ENCODE results near the gene MIGA1. TPM values are rescaled to one million over a fixed set of nuclear protein-coding genes. Genes with fewer than 3 reads are reported as not detected.
A peak's percentile ranks its signal among the peaks of the same experiment; 100 is the strongest.

Gene MIGA1
- total RNA-seq, 1 donor from 2014 or later: 17.3 TPM

GRCh38 chr1:77832901-77833300, 53.5 kb downstream of the MIGA1 start:
- ATAC-seq: peak; percentile 82
- H3K27me3 ChIP-seq: no peaks in the 10 kb centered on the region
- H3K9me3 ChIP-seq: no peaks in the 10 kb centered on the region
- no peaks in the 10 kb centered on the region for H3K36me3 ChIP-seq
- TF ChIP-seq, protein P1, sequence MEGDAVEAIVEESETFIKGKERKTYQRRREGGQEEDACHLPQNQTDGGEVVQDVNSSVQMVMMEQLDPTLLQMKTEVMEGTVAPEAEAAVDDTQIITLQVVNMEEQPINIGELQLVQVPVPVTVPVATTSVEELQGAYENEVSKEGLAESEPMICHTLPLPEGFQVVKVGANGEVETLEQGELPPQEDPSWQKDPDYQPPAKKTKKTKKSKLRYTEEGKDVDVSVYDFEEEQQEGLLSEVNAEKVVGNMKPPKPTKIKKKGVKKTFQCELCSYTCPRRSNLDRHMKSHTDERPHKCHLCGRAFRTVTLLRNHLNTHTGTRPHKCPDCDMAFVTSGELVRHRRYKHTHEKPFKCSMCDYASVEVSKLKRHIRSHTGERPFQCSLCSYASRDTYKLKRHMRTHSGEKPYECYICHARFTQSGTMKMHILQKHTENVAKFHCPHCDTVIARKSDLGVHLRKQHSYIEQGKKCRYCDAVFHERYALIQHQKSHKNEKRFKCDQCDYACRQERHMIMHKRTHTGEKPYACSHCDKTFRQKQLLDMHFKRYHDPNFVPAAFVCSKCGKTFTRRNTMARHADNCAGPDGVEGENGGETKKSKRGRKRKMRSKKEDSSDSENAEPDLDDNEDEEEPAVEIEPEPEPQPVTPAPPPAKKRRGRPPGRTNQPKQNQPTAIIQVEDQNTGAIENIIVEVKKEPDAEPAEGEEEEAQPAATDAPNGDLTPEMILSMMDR (IDR thresholded peaks at IDR 0.05): no peak
- no peak for DNase-seq
- H3K27ac ChIP-seq: peak overlapping the region; percentile 75
- intact Hi-C loops (cut with DNase I): no loop called here
- no peak overlapping the region for H3K4me3 ChIP-seq
- peaks cover 55% of the 10 kb centered on the region for H3K4me1 ChIP-seq

GRCh38 chr1:77833521-77834100, 54.2 kb downstream of the MIGA1 start:
- H3K4me3 ChIP-seq: no peak overlapping the region
- no peaks in the 10 kb centered on the region for H3K36me3 ChIP-seq
- peak overlapping the region; percentile 75 for H3K27ac ChIP-seq

DNA sequence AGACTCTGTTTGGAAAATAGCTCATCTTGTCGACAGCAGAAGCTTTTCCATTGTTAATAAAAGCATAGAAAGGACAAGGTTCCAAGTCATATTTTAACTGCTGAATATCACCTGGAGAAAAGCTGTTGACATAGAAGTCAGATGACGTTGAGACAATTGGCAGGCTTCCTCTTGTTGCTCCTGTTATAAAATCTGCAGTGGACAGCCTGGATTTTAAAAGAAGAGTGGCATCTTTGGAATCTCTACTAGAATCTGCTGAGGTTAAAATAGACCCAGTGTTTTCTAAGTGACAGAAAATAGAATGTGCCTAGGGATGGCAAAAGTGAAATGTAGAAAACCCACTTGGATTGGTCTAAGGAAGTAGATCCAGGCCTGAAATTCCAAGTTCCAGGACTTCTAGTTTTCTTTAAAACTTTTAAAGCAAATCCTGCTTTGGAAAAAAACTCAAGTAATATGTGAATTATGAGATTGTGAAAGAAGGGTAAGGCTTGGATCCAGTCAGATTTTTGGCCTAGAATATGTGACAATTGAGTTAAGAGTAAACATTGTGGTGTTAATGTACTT, 55.4 kb downstream of the MIGA1 start:
- H3K27ac ChIP-seq: peak overlapping the region; percentile 75
- no peaks in the 10 kb centered on the region for H3K9me3 ChIP-seq
- intact Hi-C loops (cut with DNase I): no loop called here
- no peaks in the 10 kb centered on the region for H3K27me3 ChIP-seq
- ATAC-seq (peak; percentile 29), DNase-seq (no peak)
- H3K4me3 ChIP-seq: no peak overlapping the region
- TF ChIP-seq, protein P1 (IDR thresholded peaks at IDR 0.05): no peak
- H3K36me3 ChIP-seq: no peaks in the 10 kb centered on the region
- peaks cover 57% of the 10 kb centered on the region for H3K4me1 ChIP-seq

More at GRCh38 chr1:77833521-77834100, 54.2 kb downstream of the MIGA1 start:
- Histone ChIP-seq H3K4me1 (peaks cover 57% of the 10 kb centered on the region), H3K27me3 (no peaks in the 10 kb centered on the region), H3K9me3 (no peaks in the 10 kb centered on the region)
- TF ChIP-seq, protein P1 (IDR thresholded peaks at IDR 0.05): no peak
- intact Hi-C loops (cut with DNase I): no loop called here
- ATAC-seq (no peak), DNase-seq (no peak)

GRCh38 chr1:77841574-77841973, 62.1 kb downstream of the MIGA1 start:
- TF ChIP-seq, protein P1 (IDR thresholded peaks at IDR 0.05): no peak
- Histone ChIP-seq H3K4me3 (no peak overlapping the region), H3K9me3 (no peaks in the 10 kb centered on the region), H3K36me3 (peaks cover 12% of the 10 kb centered on the region), H3K4me1 (peaks cover 10% of the 10 kb centered on the region), H3K27me3 (no peaks in the 10 kb centered on the region), H3K27ac (no peak overlapping the region)
- intact Hi-C loops (cut with DNase I): no loop called here
- ATAC-seq: no peak
- DNase-seq: no peak

DNA sequence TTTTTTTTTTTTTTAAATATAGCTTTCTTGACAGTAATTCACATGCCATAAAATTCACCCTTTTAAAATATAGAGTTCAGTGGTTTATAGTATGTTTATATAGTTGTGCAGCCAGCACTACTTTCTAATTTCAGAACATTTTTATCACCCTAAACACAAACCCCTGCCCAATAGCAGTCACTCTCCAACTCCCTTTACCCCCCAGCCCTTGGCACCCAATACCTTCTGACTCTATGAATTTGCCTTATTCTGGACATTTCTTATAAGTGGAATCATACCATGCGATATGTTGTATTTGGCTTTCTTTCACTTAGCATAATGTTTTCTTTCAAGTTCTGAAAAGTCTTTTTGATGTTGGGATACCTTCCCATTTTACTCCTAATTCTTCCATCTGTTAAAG, 66.5 kb downstream of the MIGA1 start:
- Histone ChIP-seq H3K4me3 (no peak overlapping the region), H3K27ac (no peak overlapping the region), H3K4me1 (no peaks in the 10 kb centered on the region), H3K36me3 (peaks cover 12% of the 10 kb centered on the region), H3K27me3 (no peaks in the 10 kb centered on the region), H3K9me3 (no peaks in the 10 kb centered on the region)
- TF ChIP-seq, protein P1 (IDR thresholded peaks at IDR 0.05): no peak
- no peak for ATAC-seq
- DNase-seq: no peak
- intact Hi-C loops (cut with DNase I): no loop called here
